ENCODE data around the gene GSN. TPM values are rescaled to one million over a fixed set of nuclear protein-coding genes. Genes with fewer than 3 reads are reported as not detected.

GSN gene
- total RNA-seq, 1 experiment from 2014 or later: 43.4 TPM

- H3K27ac ChIP-seq: no peak overlapping the region
- peaks cover 36% of the 10 kb centered on the region for H3K4me1 ChIP-seq
- H3K36me3 ChIP-seq: no peaks in the 10 kb centered on the region
- no peaks in the 10 kb centered on the region for H3K27me3 ChIP-seq
- no peak overlapping the region for H3K4me3 ChIP-seq
- H3K9me3 ChIP-seq (replicated peaks): no peaks in the 10 kb centered on the region
- DNase-seq: no peak
Observed at GRCh38 chr9:121274851-121275250, 6.9 kb downstream of the GSN start.

GRCh38 chr9:121275781-121276658 is 8.1 kb downstream of the GSN start:
- no peaks in the 10 kb centered on the region for H3K36me3 ChIP-seq
- no peaks in the 10 kb centered on the region for H3K27me3 ChIP-seq
- no peak overlapping the region for H3K4me3 ChIP-seq
- peaks cover 33% of the 10 kb centered on the region for H3K4me1 ChIP-seq
- H3K9me3 ChIP-seq (replicated peaks): no peaks in the 10 kb centered on the region
- DNase-seq: no peak
- H3K27ac ChIP-seq: no peak overlapping the region

GRCh38 chr9:121277026-121277425 is 9.1 kb downstream of the GSN start:
- peaks cover 27% of the 10 kb centered on the region for H3K4me1 ChIP-seq
- no peak overlapping the region for H3K27ac ChIP-seq
- H3K27me3 ChIP-seq: no peaks in the 10 kb centered on the region
- no peaks in the 10 kb centered on the region for H3K36me3 ChIP-seq
- H3K4me3 ChIP-seq: no peak overlapping the region
- DNase-seq: no peak
- no peaks in the 10 kb centered on the region for H3K9me3 ChIP-seq (replicated peaks)

- no peak for DNase-seq
- H3K27ac ChIP-seq: peak overlapping the region; percentile 51
Observed at GRCh38 chr9:121277518-121278295, 9.7 kb downstream of the GSN start.

GRCh38 chr9:121278477-121279261 is 10.7 kb downstream of the GSN start:
- H3K4me3 ChIP-seq: peak overlapping the region; percentile 13; the same call in 1 of the 2 replicates
- peak overlapping the region; percentile 51 for H3K27ac ChIP-seq
- H3K27me3 ChIP-seq: no peaks in the 10 kb centered on the region
- H3K4me1 ChIP-seq: peaks cover 19% of the 10 kb centered on the region
- peak; percentile 72 to 85 for DNase-seq
- no peaks in the 10 kb centered on the region for H3K36me3 ChIP-seq
- no peaks in the 10 kb centered on the region for H3K9me3 ChIP-seq (replicated peaks)

More at GRCh38 chr9:121277518-121278295, 9.7 kb downstream of the GSN start:
- Histone ChIP-seq H3K9me3 (replicated peaks) (no peaks in the 10 kb centered on the region), H3K4me1 (peaks cover 20% of the 10 kb centered on the region), H3K27me3 (no peaks in the 10 kb centered on the region), H3K4me3 (no peak overlapping the region; the same call in 1 of the 2 replicates), H3K36me3 (no peaks in the 10 kb centered on the region)

- Histone ChIP-seq H3K36me3 (no peaks in the 10 kb centered on the region), H3K9me3 (replicated peaks) (no peaks in the 10 kb centered on the region), H3K27ac (no peak overlapping the region), H3K4me3 (no peak overlapping the region), H3K27me3 (no peaks in the 10 kb centered on the region), H3K4me1 (peaks cover 19% of the 10 kb centered on the region)
- DNase-seq: no peak
Observed at GRCh38 chr9:121279776-121280388, 11.9 kb downstream of the GSN start.

- peaks cover 30% of the 10 kb centered on the region for H3K4me1 ChIP-seq
- no peaks in the 10 kb centered on the region for H3K27me3 ChIP-seq
- no peaks in the 10 kb centered on the region for H3K36me3 ChIP-seq
- H3K27ac ChIP-seq: no peak overlapping the region
- H3K9me3 ChIP-seq (replicated peaks): no peaks in the 10 kb centered on the region
- no peak for DNase-seq
- no peak overlapping the region for H3K4me3 ChIP-seq
Observed at GRCh38 chr9:121280715-121281613, 13.0 kb downstream of the GSN start.

- no peak for DNase-seq
Observed at GRCh38 chr9:121281614-121282276, 13.8 kb downstream of the GSN start.

GRCh38 chr9:121282277-121283079 is 14.5 kb downstream of the GSN start:
- H3K27me3 ChIP-seq: no peaks in the 10 kb centered on the region
- no peak overlapping the region for H3K4me3 ChIP-seq
- no peaks in the 10 kb centered on the region for H3K9me3 ChIP-seq (replicated peaks)
- peaks cover 37% of the 10 kb centered on the region for H3K4me1 ChIP-seq
- no peak for DNase-seq
- no peaks in the 10 kb centered on the region for H3K36me3 ChIP-seq
- no peak overlapping the region for H3K27ac ChIP-seq

More at GRCh38 chr9:121281614-121282276, 13.8 kb downstream of the GSN start:
- no peaks in the 10 kb centered on the region for H3K27me3 ChIP-seq
- no peaks in the 10 kb centered on the region for H3K9me3 ChIP-seq (replicated peaks)
- H3K27ac ChIP-seq: no peak overlapping the region
- peaks cover 34% of the 10 kb centered on the region for H3K4me1 ChIP-seq
- H3K4me3 ChIP-seq: no peak overlapping the region
- no peaks in the 10 kb centered on the region for H3K36me3 ChIP-seq

- Histone ChIP-seq H3K36me3 (no peaks in the 10 kb centered on the region), H3K4me3 (no peak overlapping the region), H3K4me1 (peaks cover 37% of the 10 kb centered on the region), H3K27ac (no peak overlapping the region), H3K27me3 (no peaks in the 10 kb centered on the region), H3K9me3 (replicated peaks) (no peaks in the 10 kb centered on the region)
- DNase-seq: no peak
Observed at GRCh38 chr9:121283080-121283398, 15.1 kb downstream of the GSN start.

- H3K27ac ChIP-seq: no peak overlapping the region
- DNase-seq: no peak
- no peaks in the 10 kb centered on the region for H3K36me3 ChIP-seq
Observed at GRCh38 chr9:121283856-121284732, 16.1 kb downstream of the GSN start.

More at GRCh38 chr9:121283856-121284732, 16.1 kb downstream of the GSN start:
- Histone ChIP-seq H3K4me3 (no peak overlapping the region), H3K27me3 (no peaks in the 10 kb centered on the region), H3K9me3 (replicated peaks) (no peaks in the 10 kb centered on the region), H3K4me1 (peaks cover 37% of the 10 kb centered on the region)

All from SJCRH30 (cell line).